K562 (cell line): ENCODE measurements around the gene CCNL1. TPM values are rescaled to one million over a fixed set of nuclear protein-coding genes. Genes with fewer than 3 reads are reported as not detected.

Experiments used
- CBX3 ChIP-seq, 2 experiments: IDR thresholded peaks; 1 replicate in 1 of 2; 2 replicates in 1 of 2; pipeline ENCODE4 v1.6.1; 2012; ENCODE audit warnings: inconsistent platforms in 2 of 2, low read length in 2 of 2, borderline replicate concordance in 1 of 2, control low read depth in 1 of 2
- MCM2 ChIP-seq: fragments of 450-650 bp; IDR thresholded peaks from 2 replicates; pipeline ENCODE4 v1.6.1; 2017; ENCODE audit warnings: low read depth, mild to moderate bottlenecking
- MEIS2 ChIP-seq: fragments of 450-650 bp; IDR thresholded peaks from 2 replicates; pipeline ENCODE4 v1.6.1; 2014; ENCODE audit warnings: mild to moderate bottlenecking; ENCODE audit not compliant: partially characterized antibody
- POLR2AphosphoS5 ChIP-seq: IDR thresholded peaks from 2 replicates; pipeline ENCODE4 v1.6.1; 2011; ENCODE audit warnings: mild to moderate bottlenecking, low read depth, low read length, moderate library complexity; ENCODE audit not compliant: control insufficient read depth, insufficient read depth
- POLR2B ChIP-seq: fragments of 450-650 bp; IDR thresholded peaks from 2 replicates; pipeline ENCODE4 v1.6.1; 2018; ENCODE audit warnings: low read depth; ENCODE audit not compliant: partially characterized antibody
- POLR3A ChIP-seq: IDR thresholded peaks from 2 replicates; pipeline ENCODE4 v1.6.1; 2011; ENCODE audit warnings: borderline replicate concordance, mild to moderate bottlenecking, moderate library complexity; ENCODE audit not compliant: insufficient read length, insufficient read depth; ENCODE audit errors: extremely low read depth
- RCOR1 ChIP-seq, 2 experiments: IDR thresholded peaks; 2 replicates each; pipeline ENCODE4 v1.6.1; 2012; ENCODE audit warnings: low read depth in 2 of 2, low read length in 2 of 2, borderline replicate concordance in 1 of 2, improper control_type of control experiment in 1 of 2
- SAFB2 ChIP-seq: fragments of 200-400 bp; formaldehyde crosslinking; IDR thresholded peaks from 2 replicates; pipeline ENCODE4 v1.6.1; 2018; ENCODE audit warnings: borderline replicate concordance, low read length, low read depth, moderate library complexity; ENCODE audit not compliant: severe bottlenecking
- TCF7 ChIP-seq: sonication (generic); IDR thresholded peaks from 2 replicates; pipeline ENCODE4 v1.6.1; 2016; ENCODE audit warnings: antibody characterized with exemption, borderline replicate concordance
- YY1 ChIP-seq, 3 experiments: IDR thresholded peaks; 2 replicates each; pipeline ENCODE4 v1.6.1; 2011; ENCODE audit warnings: low read length in 2 of 3, mild to moderate bottlenecking in 2 of 3, moderate library complexity in 2 of 3, borderline replicate concordance in 1 of 3, control low read depth in 1 of 3, low read depth in 1 of 3; ENCODE audit not compliant: insufficient read depth in 3 of 3, insufficient replicate concordance in 2 of 3, control insufficient read depth in 1 of 3, insufficient read length in 1 of 3; ENCODE audit errors: extremely low read depth in 1 of 3
- ZFP30 ChIP-seq: fragments of 250-450 bp; sonication (Bioruptor Pico); IDR thresholded peaks from 2 replicates; pipeline ENCODE4 v1.8.0; 2022; ENCODE audit warnings: moderate library complexity, mild to moderate bottlenecking, inconsistent platforms, borderline replicate concordance
- ZNF197 ChIP-seq: fragments of 200-800 bp; sonication (Bioruptor generic); IDR thresholded peaks from 2 replicates; pipeline ENCODE4 v1.6.1; 2016; ENCODE audit warnings: low read depth, missing genetic modification characterization, missing compliant biosample characterization
- ZNF76 ChIP-seq: fragments of 250-450 bp; sonication (Bioruptor Pico); IDR thresholded peaks from 2 replicates; pipeline ENCODE4 v1.4.0; 2020; ENCODE audit warnings: mild to moderate bottlenecking, moderate library complexity, borderline replicate concordance
- polyA plus RNA-seq, 8 experiments: library from polyadenylated mRNA; depleted of rRNA in 4 of 8; stranded (reverse) in 5 of 8; unstranded in 3 of 8; fragments of >200 nt; fragmentation: Nextera tagmentation in 2 of 8; fragmentation: Illumina TruSeq in 1 of 8; extraction: Ambion mirVana in 2 of 8; extraction: Trizol in 1 of 8; gene quantifications; 2 replicates each; pipeline versions ENCODE4 v1.2.1 to v1.2.3, GENCODE V29; 2011 to 2014; ENCODE audit warnings: inconsistent platforms in 1 of 8, missing spikeins in 1 of 8
- total RNA-seq, 7 experiments: library from RNA; depleted of rRNA in 6 of 7; stranded (reverse); fragments of >200 nt in 6 of 7; fragmentation: Illumina TruSeq in 2 of 7; extraction: Trizol in 2 of 7; gene quantifications; 2 replicates each; pipeline versions ENCODE4 v1.2.1 to v1.2.3, GENCODE V29; 2011 to 2021; ENCODE audit warnings: low replicate concordance in 1 of 7
- TF ChIP-seq, protein P1 (sequence below), 2 experiments: fragments of 450-650 bp in 1 of 2; sonication (generic) in 1 of 2; formaldehyde crosslinking; conservative IDR thresholded peaks; 2 replicates each; pipeline versions ENCODE4 v1.4.0 to v1.8.1; 2020 to 2022; ENCODE audit warnings: mild to moderate bottlenecking in 1 of 2, missing genetic modification reagents in 1 of 2
- TF ChIP-seq, protein P2 (sequence below): fragments of 200-800 bp; sonication (Bioruptor generic); IDR thresholded peaks from 2 replicates; pipeline ENCODE4 v1.6.1; 2017; ENCODE audit warnings: missing genetic modification characterization, missing compliant biosample characterization
- TF ChIP-seq, protein P3 (sequence below): sonication (generic); IDR thresholded peaks from 2 replicates; pipeline ENCODE4 v1.6.1; 2016
- TF ChIP-seq, protein P4 (sequence below): fragments of 250-450 bp; sonication (Bioruptor Pico); IDR thresholded peaks from 2 replicates; pipeline ENCODE4 v1.8.0; 2022; ENCODE audit warnings: moderate library complexity, mild to moderate bottlenecking, inconsistent platforms
- TF ChIP-seq, protein P5 (sequence below): fragments of 250-450 bp; sonication (Bioruptor Pico); IDR thresholded peaks from 2 replicates; pipeline ENCODE4 v1.5.0; 2021

The CCNL1 gene
- total and polyA plus RNA-seq, 9 of the 15 experiments (the other 6 are each of a cell fraction or from before 2014, with no cell fraction given): 16.1 to 186 (median 132) TPM

DNA sequence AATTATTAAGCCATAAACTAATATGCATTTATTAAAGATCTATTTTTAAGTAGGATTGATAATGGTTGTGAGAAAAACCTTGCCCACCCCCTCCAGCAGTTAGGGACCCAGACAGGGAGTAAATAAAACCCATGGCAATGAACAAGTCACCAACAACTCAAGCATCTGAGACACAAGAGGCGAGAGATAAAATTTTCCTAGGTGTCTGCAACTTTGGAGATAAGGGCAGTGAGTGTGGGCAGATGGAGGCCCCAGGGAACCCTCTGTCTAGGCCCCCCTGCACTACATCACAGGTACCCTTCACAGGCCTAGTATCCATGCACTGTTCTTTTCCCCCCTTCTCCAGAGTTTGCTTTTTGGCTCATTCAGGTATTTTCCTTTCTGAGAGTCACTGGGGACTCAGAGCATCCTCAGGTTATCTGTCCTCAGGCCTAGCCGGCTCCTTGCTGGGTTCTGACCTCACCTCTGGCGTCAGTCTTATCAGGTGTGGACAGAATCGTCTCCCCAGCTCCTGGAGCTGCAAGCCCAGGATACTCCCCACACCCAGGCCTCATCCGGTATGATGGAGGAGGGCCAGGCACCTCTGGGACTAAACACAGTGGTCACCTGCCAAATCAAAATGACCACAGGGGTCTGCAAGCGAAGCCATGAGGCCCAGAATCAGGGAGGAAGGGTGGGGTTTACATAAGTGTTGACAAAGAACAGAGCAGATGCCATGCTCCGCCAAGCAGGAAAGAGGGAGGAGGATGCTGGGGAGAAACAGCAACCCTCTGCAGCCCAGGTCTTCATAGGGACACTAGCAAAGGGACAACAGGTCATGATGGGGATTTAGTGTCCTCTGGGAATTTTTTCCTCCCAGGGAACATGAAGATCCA, 50.4 kb downstream of the CCNL1 start (continued):
- TF ChIP-seq ZFP30 (CRISPR knock-in tag) (no peak), RCOR1 (IDR thresholded peaks at IDR 0.05; ENCODE audit: borderline replicate concordance in 1 of 2, low read depth in 2 of 2, low read length in 2 of 2) (peak; percentile 87 to 96; a peak in 3 of 4 replicates), POLR2B (no peak), MCM2 (no peak), ZNF76 (CRISPR knock-in tag) (peak; percentile 36; the same call in 1 of the 2 replicates), YY1 (IDR thresholded peaks at IDR 0.05; ENCODE audit: borderline replicate concordance in 1 of 3, control insufficient read depth in 1 of 3, extremely low read depth in 1 of 3, insufficient read depth in 3 of 3, insufficient read length in 1 of 3, insufficient replicate concordance in 2 of 3, low read depth in 1 of 3, low read length in 2 of 3) (peak in 2 of 3 experiments; percentile 13 to 29), TCF7 (no peak), ZNF197 (CRISPR knock-in tag) (peak; percentile 71; the same call in 1 of the 2 replicates), POLR3A (no peak), CBX3 (IDR thresholded peaks at IDR 0.05; ENCODE audit: borderline replicate concordance in 1 of 2, low read length in 2 of 2) (peak in 1 of 2 experiments; percentile 72; a peak in 1 of 3 replicates), POLR2AphosphoS5 (peak; percentile 92), SAFB2 (no peak), MEIS2 (peak; percentile 74)
- TF ChIP-seq, protein P1, sequence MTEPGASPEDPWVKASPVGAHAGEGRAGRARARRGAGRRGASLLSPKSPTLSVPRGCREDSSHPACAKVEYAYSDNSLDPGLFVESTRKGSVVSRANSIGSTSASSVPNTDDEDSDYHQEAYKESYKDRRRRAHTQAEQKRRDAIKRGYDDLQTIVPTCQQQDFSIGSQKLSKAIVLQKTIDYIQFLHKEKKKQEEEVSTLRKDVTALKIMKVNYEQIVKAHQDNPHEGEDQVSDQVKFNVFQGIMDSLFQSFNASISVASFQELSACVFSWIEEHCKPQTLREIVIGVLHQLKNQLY (CRISPR knock-in tag; conservative IDR thresholded peaks at IDR 0.05): no peak
- TF ChIP-seq, protein P2, sequence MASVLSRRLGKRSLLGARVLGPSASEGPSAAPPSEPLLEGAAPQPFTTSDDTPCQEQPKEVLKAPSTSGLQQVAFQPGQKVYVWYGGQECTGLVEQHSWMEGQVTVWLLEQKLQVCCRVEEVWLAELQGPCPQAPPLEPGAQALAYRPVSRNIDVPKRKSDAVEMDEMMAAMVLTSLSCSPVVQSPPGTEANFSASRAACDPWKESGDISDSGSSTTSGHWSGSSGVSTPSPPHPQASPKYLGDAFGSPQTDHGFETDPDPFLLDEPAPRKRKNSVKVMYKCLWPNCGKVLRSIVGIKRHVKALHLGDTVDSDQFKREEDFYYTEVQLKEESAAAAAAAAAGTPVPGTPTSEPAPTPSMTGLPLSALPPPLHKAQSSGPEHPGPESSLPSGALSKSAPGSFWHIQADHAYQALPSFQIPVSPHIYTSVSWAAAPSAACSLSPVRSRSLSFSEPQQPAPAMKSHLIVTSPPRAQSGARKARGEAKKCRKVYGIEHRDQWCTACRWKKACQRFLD (CRISPR knock-in tag): 0 out of 2 replicates have a peak, but pooled peaks have one; percentile 46
- TF ChIP-seq, protein P3, sequence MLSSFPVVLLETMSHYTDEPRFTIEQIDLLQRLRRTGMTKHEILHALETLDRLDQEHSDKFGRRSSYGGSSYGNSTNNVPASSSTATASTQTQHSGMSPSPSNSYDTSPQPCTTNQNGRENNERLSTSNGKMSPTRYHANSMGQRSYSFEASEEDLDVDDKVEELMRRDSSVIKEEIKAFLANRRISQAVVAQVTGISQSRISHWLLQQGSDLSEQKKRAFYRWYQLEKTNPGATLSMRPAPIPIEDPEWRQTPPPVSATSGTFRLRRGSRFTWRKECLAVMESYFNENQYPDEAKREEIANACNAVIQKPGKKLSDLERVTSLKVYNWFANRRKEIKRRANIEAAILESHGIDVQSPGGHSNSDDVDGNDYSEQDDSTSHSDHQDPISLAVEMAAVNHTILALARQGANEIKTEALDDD: 0 out of 2 replicates have a peak, but pooled peaks have one; percentile 3
- TF ChIP-seq, protein P4, sequence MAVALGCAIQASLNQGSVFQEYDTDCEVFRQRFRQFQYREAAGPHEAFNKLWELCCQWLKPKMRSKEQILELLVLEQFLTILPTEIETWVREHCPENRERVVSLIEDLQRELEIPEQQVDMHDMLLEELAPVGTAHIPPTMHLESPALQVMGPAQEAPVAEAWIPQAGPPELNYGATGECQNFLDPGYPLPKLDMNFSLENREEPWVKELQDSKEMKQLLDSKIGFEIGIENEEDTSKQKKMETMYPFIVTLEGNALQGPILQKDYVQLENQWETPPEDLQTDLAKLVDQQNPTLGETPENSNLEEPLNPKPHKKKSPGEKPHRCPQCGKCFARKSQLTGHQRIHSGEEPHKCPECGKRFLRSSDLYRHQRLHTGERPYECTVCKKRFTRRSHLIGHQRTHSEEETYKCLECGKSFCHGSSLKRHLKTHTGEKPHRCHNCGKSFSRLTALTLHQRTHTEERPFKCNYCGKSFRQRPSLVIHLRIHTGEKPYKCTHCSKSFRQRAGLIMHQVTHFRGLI: no peak
- TF ChIP-seq, protein P5, sequence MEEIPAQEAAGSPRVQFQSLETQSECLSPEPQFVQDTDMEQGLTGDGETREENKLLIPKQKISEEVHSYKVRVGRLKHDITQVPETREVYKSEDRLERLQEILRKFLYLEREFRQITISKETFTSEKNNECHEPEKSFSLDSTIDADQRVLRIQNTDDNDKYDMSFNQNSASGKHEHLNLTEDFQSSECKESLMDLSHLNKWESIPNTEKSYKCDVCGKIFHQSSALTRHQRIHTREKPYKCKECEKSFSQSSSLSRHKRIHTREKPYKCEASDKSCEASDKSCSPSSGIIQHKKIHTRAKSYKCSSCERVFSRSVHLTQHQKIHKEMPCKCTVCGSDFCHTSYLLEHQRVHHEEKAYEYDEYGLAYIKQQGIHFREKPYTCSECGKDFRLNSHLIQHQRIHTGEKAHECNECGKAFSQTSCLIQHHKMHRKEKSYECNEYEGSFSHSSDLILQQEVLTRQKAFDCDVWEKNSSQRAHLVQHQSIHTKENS (CRISPR knock-in tag): no peak
